ENCODE results near the gene PNPLA7.

The PNPLA7 gene

DNA sequence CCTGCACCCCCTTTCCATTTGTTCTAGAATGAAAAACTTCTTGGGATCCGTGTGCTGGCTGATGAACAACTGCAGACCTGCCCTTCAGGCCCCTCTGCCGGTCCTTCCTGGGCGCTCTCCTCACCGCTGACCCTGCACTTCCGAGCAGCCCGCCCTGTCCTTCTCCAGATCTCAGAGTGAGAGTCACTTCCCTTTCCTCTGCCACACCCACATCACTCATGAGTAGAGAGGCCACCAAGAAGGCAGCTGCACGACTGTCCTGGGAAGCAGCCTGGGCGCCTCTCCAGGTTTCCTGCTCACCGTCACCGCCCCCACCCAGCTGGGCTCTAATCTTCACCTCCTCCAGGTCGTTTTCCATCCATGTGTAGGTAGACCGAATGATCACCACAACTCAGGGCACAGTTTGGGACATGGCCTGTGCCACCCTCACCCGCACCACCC lies 56.1 kb downstream of the PNPLA7 start:
- no peak for DNase-seq (ENCODE audit: low read depth)

DNA sequence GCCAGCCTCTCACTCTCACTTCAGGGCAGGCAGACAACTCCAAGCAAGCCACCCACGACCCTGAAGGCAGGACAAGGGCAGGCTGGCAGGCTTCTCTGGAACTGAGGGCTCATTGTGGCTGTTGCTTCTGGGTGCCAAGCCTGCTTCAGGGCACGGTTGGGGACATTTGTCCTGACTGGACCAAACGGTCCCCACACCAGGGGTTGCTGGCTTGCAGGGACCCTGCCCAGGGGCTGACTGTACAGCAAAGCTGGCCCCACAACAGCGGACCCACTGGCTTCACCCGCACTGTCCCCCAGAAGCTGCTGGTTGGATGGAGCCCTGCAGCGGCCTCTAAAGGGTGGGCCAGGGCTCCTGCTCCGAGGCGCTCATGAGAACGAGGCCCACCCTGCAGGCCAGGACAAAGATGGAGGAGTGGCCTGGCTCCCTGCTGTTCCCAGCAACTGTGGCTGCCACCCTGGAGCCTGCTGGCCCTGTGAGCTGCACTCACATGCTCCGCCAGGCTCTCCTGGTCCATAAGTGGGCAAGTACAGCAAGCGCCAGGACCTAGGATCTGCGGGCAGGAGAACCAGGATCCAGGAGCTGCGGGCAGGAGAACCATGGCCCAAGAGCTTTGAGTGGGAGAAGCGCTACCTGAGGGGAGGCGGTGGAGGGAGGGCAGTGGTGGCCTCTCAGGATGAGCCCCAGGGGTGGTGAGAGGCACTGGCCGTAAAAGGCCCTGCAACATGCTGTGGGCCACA lies 56.7 kb downstream of the PNPLA7 start:
- no peak for DNase-seq (ENCODE audit: low read depth)

DNA sequence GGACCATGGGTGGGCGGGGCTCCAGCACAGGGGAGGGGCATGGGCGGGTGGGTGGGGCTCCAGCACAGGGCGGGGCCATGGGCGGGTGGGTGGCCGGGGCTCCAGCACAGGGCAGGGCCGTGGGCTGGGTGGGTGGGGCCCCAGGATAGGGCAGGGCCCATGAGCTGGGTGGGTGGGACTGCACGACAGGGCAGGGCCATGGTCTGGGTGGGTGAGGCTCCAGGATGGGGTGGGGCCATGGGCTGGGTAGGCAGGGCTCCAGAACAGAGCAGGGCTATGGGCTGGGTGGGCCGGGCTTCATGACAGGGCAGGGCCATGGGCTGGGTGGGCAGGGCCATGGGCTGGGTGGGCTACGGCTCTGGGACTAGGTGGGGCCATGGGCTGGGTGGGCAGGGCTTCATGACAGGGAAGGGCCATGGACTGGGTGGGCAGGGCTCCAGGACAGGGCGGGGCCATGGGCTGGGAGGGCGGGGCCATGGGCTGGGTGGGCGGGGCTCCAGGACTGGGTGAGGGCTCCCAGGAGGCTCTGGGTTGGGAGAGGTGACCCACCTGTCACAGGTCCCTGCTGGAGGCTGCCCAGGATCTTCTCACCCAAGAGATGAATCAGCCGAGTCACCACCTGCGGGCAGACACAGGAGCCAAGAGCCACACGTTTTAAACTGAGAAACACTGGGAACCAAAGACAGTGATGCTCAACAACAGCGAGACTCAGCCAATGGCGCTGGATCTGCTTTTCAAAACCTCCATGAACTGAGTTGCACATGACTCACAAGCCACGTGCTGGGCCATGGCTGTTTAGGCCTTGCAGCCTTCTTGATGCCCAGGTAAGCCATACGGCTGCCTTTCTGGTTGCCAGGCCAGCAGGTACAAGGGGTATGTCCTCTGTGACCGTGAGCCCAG lies 57.5 kb downstream of the PNPLA7 start:
- DNase-seq (ENCODE audit: low read depth): no peak

DNA sequence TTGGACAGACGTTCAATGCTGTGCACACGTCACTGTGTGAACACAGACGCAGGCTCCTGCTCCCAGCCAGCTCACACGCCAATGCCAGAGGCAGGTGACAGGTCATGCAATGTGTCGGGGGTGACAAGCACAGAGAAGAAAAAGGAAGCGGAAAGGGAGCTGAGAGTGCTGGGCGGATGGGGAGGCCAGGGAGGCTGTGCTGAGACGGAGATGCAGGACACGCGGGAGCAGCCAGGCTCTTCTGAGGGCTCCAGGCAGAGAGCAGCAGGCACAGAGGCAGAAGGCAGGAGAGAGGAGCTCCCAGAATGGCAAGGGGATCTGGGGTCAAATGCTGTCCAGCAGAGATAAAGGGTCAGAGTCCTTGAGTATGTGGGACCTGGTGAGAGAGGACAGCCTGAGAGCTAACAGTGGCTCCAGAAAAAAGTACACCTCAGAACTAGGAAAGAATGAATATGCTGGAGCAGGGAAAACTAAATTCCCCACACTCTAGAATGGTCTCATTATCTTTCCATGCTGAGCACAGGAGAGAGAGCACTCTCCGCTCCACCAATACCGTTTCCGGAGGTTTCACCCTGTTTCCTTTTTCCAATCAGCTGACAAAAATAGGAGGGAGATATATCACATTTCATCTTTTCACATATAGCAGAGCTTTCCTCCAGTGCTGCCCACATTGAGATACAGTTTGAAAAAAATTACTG lies 58.3 kb downstream of the PNPLA7 start:
- no peak for DNase-seq (ENCODE audit: low read depth)

DNA sequence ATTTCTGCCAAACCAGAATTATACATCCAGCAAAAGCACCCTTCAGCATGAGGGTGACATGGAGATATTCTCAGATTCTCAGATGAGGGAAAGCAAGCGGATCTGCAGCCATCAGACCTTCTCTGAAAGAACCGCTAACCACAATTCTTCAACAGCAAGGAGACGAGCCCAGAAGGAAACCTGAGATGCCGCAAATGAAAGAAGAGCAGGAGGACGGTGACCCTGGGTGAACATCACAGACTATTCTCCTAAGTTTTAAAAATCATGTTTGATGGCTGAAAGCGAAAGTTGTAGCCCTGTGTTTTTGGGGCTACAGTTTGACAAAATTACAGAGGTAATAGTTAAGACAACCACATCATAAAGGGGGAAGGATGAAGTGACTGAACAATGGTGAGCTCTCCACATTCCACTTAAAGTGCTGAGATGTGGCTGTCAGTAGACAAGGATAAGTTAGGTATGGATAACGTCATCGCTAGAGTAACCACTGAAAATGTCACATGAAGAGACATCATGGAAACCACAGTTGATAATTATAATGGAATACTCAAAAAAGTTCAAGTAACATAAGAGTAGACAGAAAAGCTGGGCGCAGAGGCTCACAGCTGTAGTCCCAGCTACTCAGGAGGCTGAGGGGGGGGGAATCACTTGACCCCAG lies 59.5 kb downstream of the PNPLA7 start:
- no peak for DNase-seq (ENCODE audit: low read depth)

DNA sequence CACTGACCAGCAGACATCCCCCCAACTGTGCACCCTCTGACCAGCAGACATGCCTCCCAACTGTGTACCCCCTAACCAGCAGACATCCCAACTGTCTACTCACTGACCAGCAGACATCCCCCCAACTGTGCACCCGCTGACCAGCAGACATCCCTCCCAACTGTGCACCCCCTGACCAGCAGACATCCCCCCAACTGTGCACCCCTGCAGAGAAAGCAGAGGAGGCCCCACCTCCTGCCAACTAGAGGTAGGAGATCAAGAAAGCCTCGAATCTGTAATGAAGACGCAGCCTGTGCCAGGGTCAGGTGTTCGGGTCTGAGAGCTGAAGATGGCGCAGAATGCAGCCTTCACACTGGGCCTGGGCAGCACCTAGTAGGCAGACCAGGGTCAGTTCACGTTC lies 61.3 kb downstream of the PNPLA7 start:
- no peak for DNase-seq (ENCODE audit: low read depth)

DNA sequence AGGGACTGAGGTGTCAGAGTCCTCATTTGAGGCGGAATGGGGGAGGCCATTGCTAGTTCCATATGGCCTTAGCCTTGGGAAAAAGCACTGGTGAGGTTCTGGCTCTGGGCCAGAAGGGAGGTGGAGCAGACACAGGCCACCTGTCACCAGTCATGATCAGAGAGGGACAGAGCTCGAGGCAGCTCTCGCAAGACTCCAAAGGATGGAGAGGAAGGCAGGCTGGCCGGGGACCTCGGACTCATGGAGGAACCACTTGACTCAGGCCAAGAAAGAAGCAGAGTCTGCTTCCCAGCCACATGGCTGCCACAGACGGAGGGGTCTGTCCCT lies 61.9 kb downstream of the PNPLA7 start:
- no peak for DNase-seq (ENCODE audit: low read depth)

DNA sequence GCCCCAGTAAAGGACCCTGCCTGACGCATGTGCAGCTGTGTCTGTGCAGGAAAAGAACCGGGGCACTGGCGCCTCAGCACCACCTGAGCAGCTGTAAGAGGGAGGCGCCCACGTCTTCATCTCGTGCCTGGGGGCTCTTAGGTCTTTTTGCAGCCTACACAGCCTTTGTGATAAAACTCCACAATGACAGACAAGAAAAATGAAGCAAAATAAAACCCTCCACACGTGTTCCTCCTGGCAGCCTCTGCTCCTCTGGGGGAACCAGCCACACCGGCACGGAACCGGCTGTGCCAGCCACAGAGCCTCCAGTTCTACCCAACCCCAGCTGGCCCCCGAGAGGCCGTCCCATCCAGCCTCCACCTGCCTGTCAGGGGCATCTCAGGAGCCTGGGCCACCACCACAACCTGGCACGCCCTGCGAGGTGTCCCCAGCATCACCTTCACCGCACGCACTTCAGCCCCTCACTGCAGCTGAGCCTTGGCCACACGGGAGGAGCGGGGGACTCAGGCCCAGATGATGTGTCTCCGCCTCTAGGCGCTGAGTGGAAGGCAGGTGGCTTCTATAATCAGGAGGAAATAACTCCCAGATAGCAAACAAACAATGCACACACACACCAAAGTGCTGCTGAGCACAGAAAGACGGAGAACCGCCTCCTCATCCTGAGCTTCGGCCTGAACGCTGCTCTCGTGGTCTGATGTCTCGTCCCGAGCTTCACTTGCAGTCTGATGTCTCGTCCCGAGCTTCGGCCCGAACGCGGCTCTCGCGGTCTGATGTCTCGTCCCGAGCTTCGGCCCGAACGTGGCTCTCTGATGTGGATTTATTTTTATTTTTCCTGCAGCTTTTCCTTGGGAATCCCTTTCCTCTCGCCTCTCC lies 62.5 kb downstream of the PNPLA7 start:
- no peak for DNase-seq (ENCODE audit: low read depth)

DNA sequence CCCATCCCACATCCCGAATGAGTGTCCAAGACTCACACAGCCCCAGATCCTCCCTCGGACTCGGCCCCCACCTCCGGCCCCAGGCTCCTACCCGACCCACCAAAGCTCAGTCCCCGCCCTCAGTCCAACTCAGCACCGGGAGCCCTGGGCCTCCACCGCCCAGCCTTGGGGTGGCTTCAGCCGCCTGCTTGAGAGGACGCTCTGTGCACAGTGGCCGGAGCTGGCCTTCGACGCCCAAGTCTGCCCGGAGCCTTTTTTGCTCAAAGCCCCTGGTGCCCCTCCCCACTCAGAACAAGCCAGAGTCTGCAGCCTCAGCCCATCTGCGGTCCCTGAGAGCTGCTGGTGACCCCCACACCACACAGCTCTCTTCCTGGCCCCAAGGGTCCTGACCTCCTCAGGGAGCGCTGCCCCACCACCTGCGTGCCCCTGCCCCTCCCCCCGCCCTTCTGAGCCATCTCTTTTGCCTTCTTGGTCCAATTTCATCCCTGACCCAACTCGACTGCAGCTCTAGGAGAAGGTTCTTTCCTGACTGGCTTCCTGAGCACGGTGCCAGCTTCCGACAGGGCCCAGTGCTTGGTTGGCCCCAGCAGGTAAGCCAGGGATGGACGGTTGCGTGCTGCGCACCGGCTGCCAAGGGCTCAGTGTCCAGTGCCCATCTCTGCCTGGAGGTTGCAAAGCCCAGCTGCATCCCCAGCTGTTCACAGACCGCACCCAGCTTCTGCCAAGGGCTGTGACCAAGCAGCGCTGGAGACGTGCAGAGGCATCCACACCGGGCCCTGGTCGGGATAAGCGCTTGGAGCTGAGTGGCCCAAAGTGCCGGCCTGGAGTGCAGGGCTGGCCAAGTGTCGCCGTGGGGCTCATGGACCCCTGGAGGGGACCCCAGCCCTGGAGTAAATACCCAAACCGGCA lies 63.4 kb downstream of the PNPLA7 start:
- no peak for DNase-seq (ENCODE audit: low read depth)

DNA sequence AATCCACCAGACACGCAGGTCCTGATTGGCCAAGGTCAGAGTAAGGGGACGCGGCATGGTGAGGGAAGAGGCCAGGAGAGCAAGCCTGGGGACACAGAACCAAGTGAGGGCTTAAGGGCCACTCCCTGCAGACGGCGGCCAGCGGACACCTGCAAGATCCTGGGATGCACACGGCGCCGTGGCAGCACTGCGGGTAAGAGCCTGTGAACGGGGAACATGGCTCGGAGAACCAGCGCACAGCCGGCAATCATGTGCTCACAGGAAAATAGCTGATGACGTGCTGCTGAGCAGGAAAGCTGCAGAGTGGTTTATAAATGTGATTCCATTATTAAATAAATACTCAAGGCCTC lies 64.1 kb downstream of the PNPLA7 start:
- no peak for DNase-seq (ENCODE audit: low read depth)

DNA sequence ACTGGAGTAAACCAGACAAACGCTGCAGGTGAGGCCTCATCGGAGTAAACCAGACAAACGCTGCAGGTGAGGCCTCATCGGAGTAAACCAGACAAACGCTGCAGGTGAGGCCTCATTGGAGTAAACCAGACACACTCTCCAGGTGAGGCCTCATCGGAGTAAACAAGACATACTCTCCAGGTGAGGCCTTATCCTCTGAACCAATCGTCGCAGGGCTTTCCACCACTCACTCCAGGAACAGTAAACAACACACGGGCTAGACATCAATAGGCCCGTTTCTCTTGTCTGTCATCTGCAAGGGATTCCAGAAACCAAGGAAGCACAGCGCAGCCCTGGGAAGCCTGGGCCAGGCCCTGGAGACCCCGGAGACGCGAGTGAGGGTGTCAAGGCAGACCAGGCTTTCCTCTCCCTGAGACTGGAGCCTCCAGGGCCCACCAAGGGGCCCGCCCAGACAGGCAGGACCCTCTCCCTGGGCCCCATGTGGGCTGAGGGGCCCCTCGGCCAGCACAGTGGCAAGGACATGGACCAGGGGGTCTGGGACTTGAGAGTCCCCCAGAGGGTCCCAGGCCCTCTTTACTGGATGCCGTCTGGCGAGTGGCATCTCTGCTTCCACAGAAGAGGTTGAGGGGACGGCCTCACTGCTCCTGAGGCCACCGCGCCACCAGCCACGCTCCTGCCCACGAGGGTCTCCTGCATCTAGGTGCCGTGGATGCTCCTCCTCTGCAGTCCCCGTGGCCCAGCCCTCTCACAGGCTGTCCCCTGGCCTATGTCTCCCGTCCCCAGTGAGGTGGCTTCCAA lies 64.7 kb downstream of the PNPLA7 start:
- DNase-seq (ENCODE audit: low read depth): no peak

DNA sequence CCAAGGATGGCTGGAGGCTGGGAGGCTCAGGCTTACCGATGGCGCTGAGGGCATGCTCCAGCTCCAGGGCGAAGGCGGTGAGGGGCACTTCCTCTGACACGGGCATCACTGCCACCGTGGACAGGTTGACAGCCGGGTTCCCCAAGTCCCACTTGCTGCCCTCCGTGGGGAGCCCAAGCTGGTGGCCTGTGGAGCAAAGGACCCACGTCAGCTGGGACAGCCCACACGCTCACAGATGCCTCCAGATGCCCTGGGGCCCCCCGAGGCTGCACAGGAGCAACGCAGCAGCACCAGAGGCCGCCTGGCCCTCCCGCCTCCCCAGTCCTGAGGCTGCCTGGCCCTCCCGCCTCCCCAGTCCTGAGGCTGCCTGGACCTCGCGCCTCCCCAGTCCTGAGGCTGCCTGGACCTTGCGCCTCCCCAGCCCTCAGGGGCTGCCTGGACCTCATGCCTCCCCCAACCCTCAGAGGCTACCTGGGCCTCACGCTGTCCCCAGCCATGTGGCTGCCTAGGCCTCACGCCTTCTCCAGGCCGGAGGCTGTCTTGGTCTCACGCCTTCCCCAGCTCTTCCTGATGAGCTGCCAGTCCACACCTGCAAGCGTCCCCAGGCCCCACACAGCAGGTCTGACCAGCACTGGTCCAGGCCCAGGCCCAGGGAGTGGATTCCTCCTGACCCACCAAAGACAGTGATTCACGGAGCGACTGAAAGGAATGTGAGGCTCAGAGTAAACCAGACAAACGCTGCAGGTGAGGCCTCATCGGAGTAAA lies 65.5 kb downstream of the PNPLA7 start:
- no peak for DNase-seq (ENCODE audit: low read depth)

DNA sequence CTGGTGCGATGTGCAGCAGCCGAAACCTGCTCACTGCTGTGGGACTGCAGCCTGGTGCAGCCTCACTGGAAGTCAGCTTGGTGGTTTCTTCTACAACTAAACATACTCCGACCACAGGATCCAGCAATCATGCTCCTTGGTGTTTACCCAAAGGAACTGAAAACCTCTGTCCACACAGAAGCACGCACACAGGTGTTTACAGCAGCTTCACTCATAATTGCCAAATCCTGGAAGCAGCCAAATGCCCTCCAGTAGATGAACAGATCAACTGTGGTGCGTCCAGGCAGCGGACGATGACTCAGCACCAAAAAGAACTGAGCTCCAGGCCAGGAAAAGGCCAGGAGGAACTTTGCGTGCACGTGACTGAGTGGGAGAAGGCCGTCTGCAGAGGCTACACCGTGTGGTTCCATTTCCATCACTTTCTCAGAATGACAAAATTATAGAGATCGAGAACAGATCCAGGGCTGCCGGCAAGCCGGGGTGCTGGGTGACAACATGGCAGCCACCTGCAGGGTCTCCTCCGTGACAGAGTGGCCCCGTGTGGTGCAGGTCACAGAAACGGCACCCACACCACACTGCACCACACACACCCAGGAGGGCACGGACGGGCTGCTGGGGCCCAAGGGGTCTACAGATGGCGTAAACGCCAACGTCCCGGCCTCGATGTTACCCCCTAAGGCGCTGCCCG lies 68.0 kb downstream of the PNPLA7 start:
- peak; percentile 47 for DNase-seq (ENCODE audit: low read depth)

DNA sequence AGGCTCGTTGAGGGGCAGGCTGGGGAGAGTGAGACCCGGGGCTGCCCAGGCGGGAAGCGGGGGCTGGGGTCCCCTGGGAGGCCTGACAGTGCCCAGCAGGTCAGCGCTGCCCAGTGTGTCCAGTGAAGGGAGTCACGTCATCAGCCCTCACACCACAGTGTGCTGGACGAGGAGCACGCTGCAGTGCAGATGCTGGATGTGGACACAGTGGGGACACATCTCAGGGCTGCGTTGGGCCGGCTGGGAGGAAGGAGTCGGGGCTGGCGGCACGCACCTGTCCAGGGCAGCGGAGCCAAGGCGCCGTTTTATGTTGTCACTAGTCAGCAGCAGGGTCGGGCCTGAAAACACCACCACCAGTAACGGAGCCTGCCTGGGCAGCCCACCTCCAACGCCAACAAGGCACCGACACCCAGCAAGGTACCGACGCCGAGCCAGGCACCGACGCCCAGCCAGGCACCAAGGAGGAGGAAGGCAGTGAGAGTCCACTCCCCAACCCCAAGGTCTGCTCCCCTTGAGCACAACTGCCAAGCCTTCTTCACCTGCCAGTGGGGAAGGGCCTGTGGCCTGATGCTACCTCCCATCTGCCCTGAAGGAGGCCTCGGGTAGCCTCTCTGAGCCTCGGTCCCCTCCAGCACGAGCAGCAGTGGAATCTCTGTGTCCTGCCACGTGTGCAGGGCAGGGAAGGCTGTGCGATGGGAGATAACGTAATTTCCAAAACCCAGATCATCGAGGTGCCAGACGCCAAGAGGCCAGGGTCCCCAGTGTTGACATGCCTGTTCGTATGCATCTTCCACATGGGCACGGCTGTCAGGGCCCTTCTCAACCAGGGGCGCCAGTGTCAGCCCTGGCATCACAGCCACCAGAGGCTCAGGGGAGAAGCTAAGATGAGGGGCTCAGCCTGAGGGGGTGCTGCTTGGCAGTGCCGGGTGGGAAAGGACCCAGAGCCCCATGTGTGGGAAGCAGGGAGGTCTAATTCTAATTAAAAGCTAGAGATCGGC lies 69.2 kb downstream of the PNPLA7 start:
- no peak for DNase-seq (ENCODE audit: low read depth)

DNA sequence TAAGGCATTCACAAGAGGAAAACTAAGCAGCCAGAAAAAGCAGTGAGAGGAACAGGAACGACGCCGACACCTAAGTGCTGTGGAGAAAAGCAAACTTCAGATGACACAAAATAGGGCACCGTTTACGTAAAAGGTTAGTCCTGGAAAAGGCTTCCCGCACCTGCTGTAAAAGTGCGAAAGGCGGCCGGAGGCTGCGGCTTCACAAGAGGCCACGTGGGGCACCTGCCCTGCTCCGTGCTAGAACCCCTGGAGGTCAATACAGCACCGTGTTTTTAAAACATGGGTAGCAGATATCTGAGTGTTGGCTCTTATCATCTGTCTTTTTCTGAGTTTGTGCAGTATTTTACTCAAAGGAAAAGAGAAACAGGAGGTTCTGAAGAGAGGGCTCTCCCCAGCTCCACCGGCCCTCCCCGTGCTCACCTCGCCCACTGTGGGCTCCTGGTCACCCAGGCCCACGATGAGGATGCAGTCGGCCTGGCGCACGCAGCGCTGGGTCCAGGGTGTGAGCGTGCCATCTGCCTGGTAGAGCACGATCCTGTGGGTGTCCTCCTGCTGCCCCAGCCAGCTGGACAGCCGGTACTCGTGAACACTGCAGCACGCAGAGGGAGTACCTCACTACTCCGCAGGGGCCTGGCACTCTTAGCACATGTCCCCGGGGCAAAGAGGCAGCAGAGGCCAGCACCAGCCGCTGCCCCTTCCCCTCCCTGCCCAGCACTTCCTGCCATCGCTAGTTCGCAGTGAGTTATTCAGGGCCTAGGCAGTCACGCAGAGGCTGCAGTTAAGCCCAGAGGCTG lies 70.1 kb downstream of the PNPLA7 start:
- DNase-seq (ENCODE audit: low read depth): no peak

Data from GM04504 (cell line).